HG02798 (cell line): ENCODE measurements around the gene GPRC5C.

Experiments used
- ATAC-seq: cut with Tn5 transposase; IDR thresholded peaks from one replicate; pipeline ENCODE4 v1.9.1; 2021; ENCODE audit warnings: mild to moderate bottlenecking; ENCODE audit not compliant: unreplicated experiment, poor library complexity

The GPRC5C gene

GRCh38 chr17:74449773-74450172 is 17.9 kb downstream of the GPRC5C start:
- ATAC-seq = no peak

- no peak for ATAC-seq
Measured at GRCh38 chr17:74450231-74450630, 18.3 kb downstream of the GPRC5C start.

- ATAC-seq = no peak
Measured at GRCh38 chr17:74450925-74451403, 19.1 kb downstream of the GPRC5C start.

DNA sequence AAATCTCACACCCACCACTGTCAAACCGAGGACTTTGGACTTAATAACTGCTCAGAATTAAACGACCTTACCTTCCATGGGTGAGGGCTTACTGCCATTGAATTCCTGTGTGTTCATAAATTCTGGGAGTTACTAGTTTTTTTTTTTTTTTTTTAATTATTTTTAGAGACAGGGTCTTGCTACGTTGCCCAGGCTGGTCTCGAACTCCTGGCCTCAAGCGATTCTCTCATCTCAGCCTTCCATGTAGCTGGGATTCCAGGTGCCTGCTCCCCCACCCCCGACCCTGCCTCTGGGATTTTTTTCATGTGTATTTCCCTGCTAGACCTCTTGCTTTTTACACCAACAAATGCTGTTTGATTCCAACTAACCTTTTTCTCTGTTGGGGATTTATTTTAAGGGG is 19.7 kb downstream of the GPRC5C start:
- ATAC-seq = no peak

DNA sequence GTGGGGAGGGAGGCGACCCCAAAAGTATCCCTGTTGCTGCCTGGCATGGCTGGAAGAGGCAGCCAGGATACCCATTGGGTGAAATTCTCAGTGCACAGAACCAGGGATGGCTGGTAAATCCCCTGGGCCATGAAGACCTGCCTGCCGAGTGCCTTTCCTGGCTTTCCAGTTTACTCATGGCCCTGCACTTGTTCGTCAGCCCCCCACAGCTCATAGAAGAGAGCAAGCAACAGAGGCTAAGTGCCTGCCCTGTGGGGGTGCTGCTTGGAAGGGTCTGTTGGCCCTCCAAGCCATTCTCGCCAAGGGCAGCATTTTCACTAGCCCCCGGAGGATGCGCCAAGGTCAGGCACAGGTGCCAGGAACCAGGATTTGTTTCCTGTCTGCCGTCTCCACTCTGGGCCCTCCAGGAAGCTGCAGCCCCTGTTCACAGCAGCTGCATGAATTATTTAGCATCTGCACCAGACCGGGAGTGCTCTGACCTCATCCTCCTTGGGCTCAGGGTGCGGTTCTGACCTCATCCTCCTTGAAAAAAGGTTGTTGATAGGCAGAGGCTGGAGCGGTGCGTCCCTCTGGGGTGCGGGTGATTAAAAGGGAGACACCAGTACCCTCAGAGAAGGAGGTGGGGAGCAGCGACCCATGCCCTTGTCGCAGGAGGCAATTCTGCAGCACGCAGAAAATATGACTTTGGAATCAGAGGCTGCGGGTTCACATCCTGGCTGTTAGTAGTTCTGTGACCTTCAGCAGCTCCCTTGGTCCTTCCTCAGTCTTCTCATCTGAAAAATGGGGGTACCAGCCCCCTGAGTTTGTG is 20.3 kb downstream of the GPRC5C start:
- no peak for ATAC-seq

- ATAC-seq = no peak
Measured at GRCh38 chr17:74452841-74453661, 21.2 kb downstream of the GPRC5C start.

DNA sequence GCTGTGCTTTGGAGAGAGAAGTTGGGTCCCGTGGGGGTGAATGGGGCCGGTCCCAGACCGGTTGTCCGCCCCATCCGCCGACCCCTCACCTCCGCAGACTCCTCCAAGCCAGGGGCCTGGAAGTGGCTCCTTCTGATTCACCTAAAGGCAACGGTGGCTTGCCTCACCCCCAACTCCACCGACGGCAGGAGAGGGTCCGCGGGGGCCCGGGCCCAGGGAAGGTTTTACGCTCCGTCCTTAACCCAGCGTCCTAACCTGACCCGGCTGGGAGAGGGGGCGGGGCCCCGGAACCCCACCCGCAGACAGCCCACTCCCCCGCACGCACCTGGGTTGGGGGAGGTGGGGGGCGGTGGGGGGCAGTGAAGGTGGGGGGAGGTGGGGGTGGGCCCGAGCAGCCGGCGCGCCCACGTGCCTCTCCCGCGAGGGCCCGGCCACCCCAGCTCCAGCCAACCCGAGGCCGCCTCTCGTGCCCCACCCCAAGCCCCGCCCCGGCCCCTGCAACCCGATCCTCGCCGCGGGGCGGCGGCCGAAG is 21.8 kb downstream of the GPRC5C start:
- no peak for ATAC-seq

GRCh38 chr17:74454197-74455024 is 22.5 kb downstream of the GPRC5C start:
- ATAC-seq = peak; percentile 94

DNA sequence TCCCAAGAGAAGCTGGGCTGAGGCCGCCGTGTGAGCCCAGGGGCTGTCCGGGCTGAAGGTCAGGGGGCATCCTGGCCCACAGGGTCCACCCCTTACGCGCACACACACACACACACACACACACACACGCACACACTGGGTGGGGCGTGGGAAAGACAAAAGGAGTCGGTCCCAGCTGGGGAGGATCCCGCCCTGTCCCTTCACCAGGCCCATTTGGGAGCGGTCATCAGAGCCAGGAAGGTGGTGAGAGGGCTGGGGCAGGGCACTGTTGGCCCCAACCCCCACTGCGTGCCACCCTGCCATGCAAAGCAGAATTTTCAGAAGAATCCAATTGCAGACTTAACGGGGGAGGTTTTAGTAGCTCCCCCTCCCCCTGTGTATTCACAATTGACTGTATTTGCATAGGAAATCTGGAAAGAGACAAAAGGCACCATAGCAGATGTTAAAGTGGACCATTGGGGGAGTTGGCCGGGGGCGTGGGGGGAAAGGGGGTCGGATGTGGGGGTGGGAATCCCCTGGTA is 23.2 kb downstream of the GPRC5C start:
- ATAC-seq = no peak

- no peak for ATAC-seq
Measured at GRCh38 chr17:74455821-74456220, 23.9 kb downstream of the GPRC5C start.

DNA sequence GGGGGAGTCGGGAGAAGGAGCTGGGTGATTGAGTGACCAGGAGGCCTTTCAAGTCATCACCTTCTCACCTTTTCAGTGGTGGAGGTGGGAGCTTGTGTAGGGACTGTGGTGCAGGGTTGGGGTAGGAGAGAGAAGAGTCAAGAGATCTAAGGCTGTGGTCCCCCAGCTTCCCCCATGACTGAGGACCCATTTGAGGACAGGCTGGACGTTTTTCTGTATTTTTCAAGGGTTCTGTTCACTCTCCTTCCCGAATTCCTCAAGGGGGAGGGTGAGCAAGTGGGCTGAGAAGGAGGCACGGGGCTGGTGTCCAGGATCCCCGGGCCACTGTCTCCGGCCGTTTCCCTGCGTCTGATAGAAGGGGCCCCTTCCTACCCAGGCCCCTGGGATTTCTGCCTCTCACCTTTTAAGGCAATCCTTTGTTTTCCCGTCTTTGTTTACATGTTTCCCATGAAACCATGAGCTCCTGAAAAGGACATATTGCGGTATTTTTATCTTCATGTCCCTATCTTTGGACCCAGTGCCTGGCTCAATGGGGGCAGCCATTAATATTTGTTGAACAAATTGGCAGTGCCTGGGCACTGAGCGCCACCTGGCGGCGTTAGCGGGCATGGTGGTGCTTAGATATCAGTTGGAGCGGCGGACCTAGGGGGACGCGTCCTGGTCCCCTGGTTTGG is 25.4 kb downstream of the GPRC5C start:
- no peak for ATAC-seq

DNA sequence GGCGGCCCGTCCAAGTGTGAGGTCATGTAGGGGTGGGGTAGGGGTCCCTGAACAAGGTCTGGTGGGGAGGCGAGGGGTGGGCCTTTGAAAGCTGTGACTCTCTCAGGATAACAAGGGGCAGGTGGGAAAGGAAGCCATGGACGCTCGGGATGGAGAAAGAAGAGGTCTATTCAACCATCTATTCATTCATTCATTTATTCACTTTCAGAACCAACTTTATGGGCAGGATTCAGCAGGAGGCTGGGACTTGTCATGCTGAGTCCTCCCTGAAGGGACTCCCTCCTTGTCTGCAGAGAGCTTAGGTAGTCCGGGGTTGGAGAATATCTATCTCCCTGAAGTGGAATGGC is 25.9 kb downstream of the GPRC5C start:
- ATAC-seq = no peak

DNA sequence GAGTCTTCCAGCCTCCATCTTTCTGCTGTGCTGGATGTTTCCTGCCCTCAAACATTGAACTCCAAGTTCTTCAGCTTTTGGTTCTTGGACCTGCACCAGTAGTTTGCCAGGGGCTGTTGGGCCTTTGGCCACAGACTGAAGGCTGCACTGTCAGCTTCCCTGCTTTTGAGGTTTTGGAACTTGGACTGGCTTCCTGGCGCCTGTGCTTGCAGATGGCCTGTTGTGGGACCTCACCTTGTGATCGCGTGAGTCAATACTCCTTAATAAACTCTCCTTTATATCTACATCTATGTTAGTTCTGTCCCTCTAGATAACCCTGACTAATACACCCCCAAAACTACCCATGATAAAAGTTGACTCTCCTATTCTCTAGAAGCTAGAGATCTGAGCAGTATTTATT is 26.9 kb downstream of the GPRC5C start:
- ATAC-seq = no peak

GRCh38 chr17:74459622-74460021 is 27.7 kb downstream of the GPRC5C start:
- ATAC-seq = no peak

DNA sequence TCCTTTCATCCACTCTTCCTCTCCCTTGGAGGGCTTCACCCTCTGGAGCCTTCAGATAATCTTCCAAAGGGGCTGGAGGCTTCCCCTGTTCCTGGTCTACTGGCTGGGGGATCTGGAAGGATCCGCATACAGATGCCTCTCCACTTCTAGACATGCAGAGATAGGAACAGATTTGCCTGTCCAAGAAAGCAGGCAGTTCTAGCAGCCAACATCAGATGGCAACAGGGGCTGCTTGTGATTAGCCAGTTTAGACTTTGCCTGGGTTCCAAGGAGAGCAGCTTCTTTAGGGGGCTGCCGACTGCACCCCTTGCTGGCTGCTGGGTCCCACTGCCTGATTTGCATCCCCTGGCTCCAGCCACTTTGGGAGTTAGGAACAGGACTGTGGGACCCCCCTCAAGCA is 28.4 kb downstream of the GPRC5C start:
- no peak for ATAC-seq

DNA sequence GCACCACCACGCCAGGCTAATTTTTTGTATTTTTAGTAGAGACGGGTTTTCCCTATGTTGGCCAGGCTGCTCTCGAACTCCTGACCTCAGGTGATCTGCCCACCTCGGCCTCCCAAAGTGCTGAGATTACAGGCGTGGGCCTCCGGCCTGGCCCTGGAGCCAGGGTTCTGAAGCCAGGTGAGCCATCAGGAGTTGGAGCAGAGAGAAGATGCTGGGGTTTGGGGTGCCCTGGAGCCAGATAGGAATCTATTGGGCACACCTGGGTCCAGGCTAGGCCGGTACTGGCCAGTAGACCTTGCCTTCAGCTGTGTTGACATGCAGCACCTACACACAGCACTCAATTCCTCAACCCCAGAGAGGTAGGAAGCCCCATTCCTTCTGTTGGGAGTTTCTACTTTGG is 29.1 kb downstream of the GPRC5C start:
- ATAC-seq = no peak

DNA sequence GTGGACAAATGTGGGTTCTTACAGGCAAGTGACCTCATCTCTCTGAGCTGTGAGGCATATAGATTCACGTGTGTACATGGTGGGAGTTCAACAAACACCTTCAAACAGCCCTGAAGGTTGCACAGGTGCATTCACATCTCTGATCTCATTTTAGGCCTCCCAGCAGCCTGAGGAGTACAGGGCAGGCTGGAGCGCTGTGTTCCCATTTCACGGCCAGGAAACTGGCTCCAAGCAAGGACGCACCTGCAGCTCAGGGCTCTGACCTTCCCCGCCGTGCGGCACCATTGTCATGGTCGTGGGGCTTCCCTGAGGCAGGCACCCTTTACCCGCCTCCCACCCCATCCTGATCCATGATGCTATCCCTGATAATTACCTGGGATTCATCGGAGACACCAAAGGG is 29.7 kb downstream of the GPRC5C start:
- ATAC-seq = no peak

- no peak for ATAC-seq
Measured at GRCh38 chr17:74464730-74465377, 33.0 kb downstream of the GPRC5C start.

- ATAC-seq = no peak
Measured at GRCh38 chr17:74465378-74466110, 33.7 kb downstream of the GPRC5C start.
